Limb (tissue), 2 donors: ENCODE data around the gene C1QTNF9.
A peak's percentile ranks its signal among the peaks of the same experiment; 100 is the strongest.
"Not testable (repeated sequence)": the region's sequence is repeated elsewhere in the genome, so short reads cannot be mapped to it uniquely, and the experiment has no call there.

Experiments used
- DNase-seq, 2 donors: peaks; one replicate each; pipeline ENCODE4 v3.0.0-alpha.2; 2016; ENCODE audit errors: extremely low spot score in 2 of 2

The C1QTNF9 gene

GRCh38 chr13:24281188-24282008 lies 28.0 kb upstream of the C1QTNF9 start:
- no peak for DNase-seq

- no peak for DNase-seq
Measured at GRCh38 chr13:24282256-24282655, 27.1 kb upstream of the C1QTNF9 start.

GRCh38 chr13:24284889-24285565 lies 24.4 kb upstream of the C1QTNF9 start:
- DNase-seq, result no peak

- DNase-seq, result no peak
Measured at GRCh38 chr13:24286624-24287023, 22.8 kb upstream of the C1QTNF9 start.

GRCh38 chr13:24287748-24288287 lies 21.6 kb upstream of the C1QTNF9 start:
- no peak for DNase-seq

- no peak for DNase-seq
Measured at GRCh38 chr13:24288870-24289269, 20.5 kb upstream of the C1QTNF9 start.

GRCh38 chr13:24290280-24290932 lies 19.0 kb upstream of the C1QTNF9 start:
- no peak for DNase-seq

GRCh38 chr13:24292481-24292880 lies 16.9 kb upstream of the C1QTNF9 start:
- no peak for DNase-seq

GRCh38 chr13:24293746-24294145 lies 15.6 kb upstream of the C1QTNF9 start:
- DNase-seq, result no peak

- DNase-seq, result no peak
Measured at GRCh38 chr13:24299488-24300114, 9.8 kb upstream of the C1QTNF9 start.

- no peak for DNase-seq
Measured at GRCh38 chr13:24301434-24301833, 7.9 kb upstream of the C1QTNF9 start.

GRCh38 chr13:24301911-24302310 lies 7.5 kb upstream of the C1QTNF9 start:
- no peak for DNase-seq

GRCh38 chr13:24304620-24305019 lies 4.8 kb upstream of the C1QTNF9 start:
- no peak for DNase-seq

GRCh38 chr13:24306632-24307031 lies 2.7 kb upstream of the C1QTNF9 start:
- DNase-seq, result no peak

GRCh38 chr13:24307211-24308067 lies 1.9 kb upstream of the C1QTNF9 start:
- no peak for DNase-seq

GRCh38 chr13:24308068-24308445 lies 1.3 kb upstream of the C1QTNF9 start:
- no peak for DNase-seq

GRCh38 chr13:24308488-24309020 lies 826 bp upstream of the C1QTNF9 start:
- DNase-seq, result no peak

GRCh38 chr13:24313439-24313838 lies 4.1 kb downstream of the C1QTNF9 start:
- peak in 1 of 2 donors; percentile 40 for DNase-seq

GRCh38 chr13:24317835-24318234 lies 8.5 kb downstream of the C1QTNF9 start:
- DNase-seq, result not testable (repeated sequence)

GRCh38 chr13:24318878-24319277 lies 9.5 kb downstream of the C1QTNF9 start:
- not testable (repeated sequence) for DNase-seq
